ENCODE data around the gene NAALADL2.
A peak's percentile ranks its signal among the peaks of the same experiment; 100 is the strongest.

The NAALADL2 gene

GRCh38 chr3:175342196-175342595 lies 483.1 kb downstream of the NAALADL2 start:
- no peaks in the 10 kb centered on the region for H3K36me3 ChIP-seq (ENCODE audit: insufficient read depth)
- no peaks in the 10 kb centered on the region for H4K20me1 ChIP-seq (ENCODE audit: insufficient read depth)
- no peak overlapping the region for H3K4me2 ChIP-seq

GRCh38 chr3:175343946-175344345 lies 484.8 kb downstream of the NAALADL2 start:
- no peak overlapping the region for H3K9ac ChIP-seq
- peak overlapping the region; percentile 9; the same call in 1 of the 2 replicates for H3K4me2 ChIP-seq
- no peak overlapping the region for H3K4me3 ChIP-seq (IDR thresholded peaks at IDR 0.05; ENCODE audit: insufficient read depth, low read depth, low read length)
- TF ChIP-seq CTCF (conservative IDR thresholded peaks at IDR 0.05; ENCODE audit: low read depth, low read length) = no peak
- no peaks in the 10 kb centered on the region for H4K20me1 ChIP-seq (ENCODE audit: insufficient read depth)
- H3K36me3 ChIP-seq (ENCODE audit: insufficient read depth) = no peaks in the 10 kb centered on the region
- H3K4me1 ChIP-seq (ENCODE audit: low read depth, poor library complexity, severe bottlenecking) = peaks cover 64% of the 10 kb centered on the region
- H3K27me3 ChIP-seq (ENCODE audit: insufficient read depth, low read depth) = no peaks in the 10 kb centered on the region
- no peak overlapping the region for H2AFZ ChIP-seq (ENCODE audit: low read depth)
- H3K79me2 ChIP-seq (ENCODE audit: insufficient read depth, low read depth) = no peaks in the 10 kb centered on the region
- H3K27ac ChIP-seq = no peak overlapping the region

More at GRCh38 chr3:175342196-175342595, 483.1 kb downstream of the NAALADL2 start:
- H3K4me1 ChIP-seq (ENCODE audit: low read depth, poor library complexity, severe bottlenecking) = peaks cover 63% of the 10 kb centered on the region
- no peak overlapping the region for H3K9ac ChIP-seq
- H3K4me3 ChIP-seq (IDR thresholded peaks at IDR 0.05; ENCODE audit: insufficient read depth, low read depth, low read length) = no peak overlapping the region
- no peak overlapping the region for H3K27ac ChIP-seq
- no peaks in the 10 kb centered on the region for H3K27me3 ChIP-seq (ENCODE audit: insufficient read depth, low read depth)
- no peak overlapping the region for H2AFZ ChIP-seq (ENCODE audit: low read depth)
- H3K79me2 ChIP-seq (ENCODE audit: insufficient read depth, low read depth) = no peaks in the 10 kb centered on the region
- no peak for TF ChIP-seq CTCF (conservative IDR thresholded peaks at IDR 0.05; ENCODE audit: low read depth, low read length)

GRCh38 chr3:175346573-175347356 lies 487.6 kb downstream of the NAALADL2 start:
- peak overlapping the region; percentile 38 for H2AFZ ChIP-seq (ENCODE audit: low read depth)

GRCh38 chr3:175349168-175349567 lies 490.0 kb downstream of the NAALADL2 start:
- TF ChIP-seq CTCF (conservative IDR thresholded peaks at IDR 0.05; ENCODE audit: low read depth, low read length) = no peak
- Histone ChIP-seq H3K4me1 (ENCODE audit: low read depth, poor library complexity, severe bottlenecking) (peaks cover 74% of the 10 kb centered on the region), H3K27me3 (ENCODE audit: insufficient read depth, low read depth) (no peaks in the 10 kb centered on the region), H3K9ac (0 out of 2 replicates have a peak overlapping the region, but pooled peaks have one; percentile 4), H2AFZ (ENCODE audit: low read depth) (peak overlapping the region; percentile 53), H3K36me3 (ENCODE audit: insufficient read depth) (no peaks in the 10 kb centered on the region), H4K20me1 (ENCODE audit: insufficient read depth) (no peaks in the 10 kb centered on the region), H3K27ac (peak overlapping the region; percentile 78), H3K79me2 (ENCODE audit: insufficient read depth, low read depth) (no peaks in the 10 kb centered on the region), H3K4me3 (IDR thresholded peaks at IDR 0.05; ENCODE audit: insufficient read depth, low read depth, low read length) (no peak overlapping the region), H3K4me2 (peak overlapping the region; percentile 79)

More at GRCh38 chr3:175346573-175347356, 487.6 kb downstream of the NAALADL2 start:
- TF ChIP-seq CTCF (conservative IDR thresholded peaks at IDR 0.05; ENCODE audit: low read depth, low read length) = no peak
- Histone ChIP-seq H3K36me3 (ENCODE audit: insufficient read depth) (no peaks in the 10 kb centered on the region), H3K4me3 (IDR thresholded peaks at IDR 0.05; ENCODE audit: insufficient read depth, low read depth, low read length) (peak overlapping the region; percentile 30), H4K20me1 (ENCODE audit: insufficient read depth) (no peaks in the 10 kb centered on the region), H3K9ac (peak overlapping the region; percentile 35; the same call in 1 of the 2 replicates), H3K4me1 (ENCODE audit: low read depth, poor library complexity, severe bottlenecking) (peaks cover 87% of the 10 kb centered on the region), H3K27ac (peak overlapping the region; percentile 76), H3K27me3 (ENCODE audit: insufficient read depth, low read depth) (no peaks in the 10 kb centered on the region), H3K79me2 (ENCODE audit: insufficient read depth, low read depth) (no peaks in the 10 kb centered on the region), H3K4me2 (peak overlapping the region; percentile 77)
